Astrocyte (in vitro differentiated cells and primary cell): ENCODE measurements around the gene DEFB113. TPM values are rescaled to one million over a fixed set of nuclear protein-coding genes. Genes with fewer than 3 reads are reported as not detected.
"Not testable (repeated sequence)": the region's sequence is repeated elsewhere in the genome, so short reads cannot be mapped to it uniquely, and the experiment has no call there.

Source experiments
- DNase-seq: peaks from one replicate; pipeline ENCODE4 v3.0.0-alpha.2; 2010; ENCODE audit warnings: low read depth
- FAIRE-seq: peaks from 2 replicates; lab custom pipeline; 2011; peaks lifted over from hg19 to GRCh38; lab: Jason Lieb, UNC
- H2AFZ ChIP-seq: 2 replicates; pipeline ENCODE4 v1.6.0; 2012; ENCODE audit warnings: low read depth, low read length, inconsistent platforms
- H3K27ac ChIP-seq: 2 replicates; pipeline ENCODE4 v1.5.1; 2011; ENCODE audit warnings: low read depth, low read length, inconsistent platforms
- H3K27me3 ChIP-seq: 2 replicates; pipeline ENCODE4 v1.6.0; 2011; ENCODE audit warnings: low read length, inconsistent platforms; ENCODE audit not compliant: insufficient read depth
- H3K36me3 ChIP-seq: 2 replicates; pipeline ENCODE4 v1.5.1; 2011; ENCODE audit warnings: low read length, inconsistent platforms; ENCODE audit not compliant: insufficient read depth
- H3K4me1 ChIP-seq: 2 replicates; pipeline ENCODE4 v1.5.1; 2011; ENCODE audit warnings: low read length, inconsistent platforms; ENCODE audit not compliant: insufficient read depth
- H3K4me2 ChIP-seq: 2 replicates; pipeline ENCODE4 v1.6.0; 2012; ENCODE audit warnings: low read length, inconsistent platforms
- H3K4me3 ChIP-seq: 2 replicates; pipeline ENCODE4 v1.5.1; 2011; ENCODE audit warnings: low read depth, mild to moderate bottlenecking, low read length, inconsistent platforms; ENCODE audit not compliant: insufficient read depth
- H3K79me2 ChIP-seq: 2 replicates; pipeline ENCODE4 v1.6.0; 2012; ENCODE audit warnings: mild to moderate bottlenecking, low read length, inconsistent platforms; ENCODE audit not compliant: insufficient read depth
- H3K9ac ChIP-seq: 2 replicates; pipeline ENCODE4 v1.6.0; 2012; ENCODE audit warnings: mild to moderate bottlenecking, low read length, inconsistent platforms
- H3K9me3 ChIP-seq: 2 replicates; pipeline ENCODE4 v1.5.1; 2012; ENCODE audit warnings: low read depth, mild to moderate bottlenecking, low read length, inconsistent platforms; ENCODE audit not compliant: insufficient read depth
- H4K20me1 ChIP-seq: 2 replicates; pipeline ENCODE4 v1.6.0; 2012; ENCODE audit warnings: low read length, inconsistent platforms; ENCODE audit not compliant: insufficient read depth
- H3K27ac Mint-ChIP-seq: one replicate; pipeline ENCODE4 v1.8.0; 2021; ENCODE audit warnings: mild to moderate bottlenecking, mixed read lengths; ENCODE audit not compliant: unreplicated experiment
- H3K27me3 Mint-ChIP-seq: one replicate; pipeline ENCODE4 v1.8.0; 2021; ENCODE audit warnings: low read depth, mixed read lengths; ENCODE audit not compliant: unreplicated experiment
- H3K36me3 Mint-ChIP-seq: one replicate; pipeline ENCODE4 v1.8.0; 2021; ENCODE audit warnings: low read depth, mixed read lengths; ENCODE audit not compliant: unreplicated experiment
- H3K4me1 Mint-ChIP-seq: one replicate; pipeline ENCODE4 v1.8.0; 2021; ENCODE audit warnings: low read depth, mixed read lengths; ENCODE audit not compliant: unreplicated experiment
- H3K4me3 Mint-ChIP-seq: one replicate; pipeline ENCODE4 v1.8.0; 2021; ENCODE audit warnings: mild to moderate bottlenecking, moderate library complexity, mixed read lengths; ENCODE audit not compliant: unreplicated experiment
- H3K9me3 Mint-ChIP-seq: one replicate; pipeline ENCODE4 v1.8.0; 2021; ENCODE audit warnings: mild to moderate bottlenecking, mixed read lengths; ENCODE audit not compliant: unreplicated experiment
- CTCF ChIP-seq: IDR thresholded peaks from 2 replicates; pipeline ENCODE4 v1.5.1; 2011; ENCODE audit warnings: low read depth, mild to moderate bottlenecking, inconsistent platforms, low read length, moderate library complexity; ENCODE audit not compliant: insufficient read depth
- EZH2 ChIP-seq: IDR thresholded peaks from 2 replicates; pipeline ENCODE4 v1.6.1; 2012; ENCODE audit warnings: mild to moderate bottlenecking, low read length, inconsistent platforms; ENCODE audit not compliant: insufficient read depth
- total RNA-seq: library from RNA; stranded (reverse); gene quantifications from 2 replicates; pipeline ENCODE4 v1.2.1, GENCODE V29; 2021

The DEFB113 gene
- total RNA-seq, 1 donor from 2014 or later: not detected

- FAIRE-seq: no peak
- Mint-ChIP-seq H3K27me3 (no peaks in the 10 kb centered on the region), H3K9me3 (no peaks in the 10 kb centered on the region), H3K4me1 (no peaks in the 10 kb centered on the region), H3K4me3 (no peak overlapping the region), H3K27ac (no peak overlapping the region), H3K36me3 (no peaks in the 10 kb centered on the region)
- H3K4me2 ChIP-seq: no peak overlapping the region
- no peak overlapping the region for H3K9ac ChIP-seq
- H3K9me3 ChIP-seq: no peaks in the 10 kb centered on the region
- H2AFZ ChIP-seq: no peak overlapping the region
- no peak for TF ChIP-seq CTCF
- TF ChIP-seq EZH2: no peak
- H4K20me1 ChIP-seq: no peaks in the 10 kb centered on the region
- H3K27ac ChIP-seq: no peak overlapping the region
- H3K27me3 ChIP-seq: no peaks in the 10 kb centered on the region
- no peak for DNase-seq
- no peaks in the 10 kb centered on the region for H3K36me3 ChIP-seq
- H3K4me1 ChIP-seq: no peaks in the 10 kb centered on the region
- H3K79me2 ChIP-seq: no peaks in the 10 kb centered on the region
- H3K4me3 ChIP-seq: no peak overlapping the region
Observed at GRCh38 chr6:49949062-49949461, 20.4 kb downstream of the DEFB113 start.

- Histone ChIP-seq H3K4me3 (no peak overlapping the region), H3K79me2 (no peaks in the 10 kb centered on the region), H3K9me3 (no peaks in the 10 kb centered on the region), H3K36me3 (no peaks in the 10 kb centered on the region), H2AFZ (no peak overlapping the region), H3K4me1 (no peaks in the 10 kb centered on the region), H4K20me1 (no peaks in the 10 kb centered on the region), H3K27ac (no peak overlapping the region), H3K4me2 (no peak overlapping the region), H3K9ac (no peak overlapping the region), H3K27me3 (no peaks in the 10 kb centered on the region)
- Mint-ChIP-seq H3K27ac (no peak overlapping the region), H3K36me3 (no peaks in the 10 kb centered on the region), H3K4me1 (no peaks in the 10 kb centered on the region), H3K9me3 (no peaks in the 10 kb centered on the region), H3K27me3 (no peaks in the 10 kb centered on the region), H3K4me3 (no peak overlapping the region)
- no peak for DNase-seq
- FAIRE-seq: no peak
- no peak for TF ChIP-seq CTCF
- no peak for TF ChIP-seq EZH2
Observed at GRCh38 chr6:49946835-49947234, 22.6 kb downstream of the DEFB113 start.

- not testable (repeated sequence) for FAIRE-seq
Observed at GRCh38 chr6:49944068-49944467, 25.4 kb downstream of the DEFB113 start.

More at GRCh38 chr6:49944068-49944467, 25.4 kb downstream of the DEFB113 start:
- not testable (repeated sequence) for H3K27ac Mint-ChIP-seq, DNase-seq, H2AFZ ChIP-seq, H3K9me3 ChIP-seq, H3K4me3 Mint-ChIP-seq, H3K4me1 Mint-ChIP-seq, H3K36me3 Mint-ChIP-seq, H3K4me3 ChIP-seq, H3K4me1 ChIP-seq, H3K79me2 ChIP-seq, H3K9ac ChIP-seq, H3K9me3 Mint-ChIP-seq, H4K20me1 ChIP-seq, H3K36me3 ChIP-seq, H3K27ac ChIP-seq, H3K4me2 ChIP-seq, H3K27me3 Mint-ChIP-seq, H3K27me3 ChIP-seq
